Mesenteric fat pad (tissue), 1 donor: ENCODE data around the gene ABCA13. TPM values are rescaled to one million over a fixed set of nuclear protein-coding genes. Genes with fewer than 3 reads are reported as not detected.

Experiments used
- DNase-seq: peaks from one replicate; pipeline ENCODE4 v3.0.0-alpha.2; 2020; ENCODE audit warnings: low spot score
- total RNA-seq: library from RNA; stranded (reverse); fragmentation: NEBNext Ultra II Directional; extraction: Animal tissue kit (Norgen Biotek cat#: 25700); gene quantifications from one replicate; pipeline ENCODE4 v1.2.1, GENCODE V29; 2021
- donor health status: DM: yes; HTN: yes; CAD: no.

Gene ABCA13
- total RNA-seq, 1 donor from 2014 or later: 0.67 TPM

- no peak for DNase-seq
Measured at GRCh38 chr7:48427671-48428070, 256.4 kb downstream of the ABCA13 start.

GRCh38 chr7:48428091-48428684 is 256.9 kb downstream of the ABCA13 start:
- DNase-seq: no peak

- no peak for DNase-seq
Measured at GRCh38 chr7:48429117-48429516, 257.9 kb downstream of the ABCA13 start.

- DNase-seq: no peak
Measured at GRCh38 chr7:48438206-48438605, 266.9 kb downstream of the ABCA13 start.

- no peak for DNase-seq
Measured at GRCh38 chr7:48441848-48442492, 270.7 kb downstream of the ABCA13 start.

- DNase-seq: no peak
Measured at GRCh38 chr7:48443051-48443450, 271.8 kb downstream of the ABCA13 start.

- DNase-seq: no peak
Measured at GRCh38 chr7:48446721-48447120, 275.5 kb downstream of the ABCA13 start.

GRCh38 chr7:48452218-48452617 is 281.0 kb downstream of the ABCA13 start:
- DNase-seq: no peak

- DNase-seq: no peak
Measured at GRCh38 chr7:48454750-48455192, 283.5 kb downstream of the ABCA13 start.

GRCh38 chr7:48455363-48455762 is 284.1 kb downstream of the ABCA13 start:
- DNase-seq: no peak

GRCh38 chr7:48458701-48459524 is 287.7 kb downstream of the ABCA13 start:
- no peak for DNase-seq

GRCh38 chr7:48466713-48467112 is 295.5 kb downstream of the ABCA13 start:
- DNase-seq: no peak

- DNase-seq: no peak
Measured at GRCh38 chr7:48471196-48471595, 299.9 kb downstream of the ABCA13 start.

- no peak for DNase-seq
Measured at GRCh38 chr7:48472640-48473039, 301.4 kb downstream of the ABCA13 start.

- DNase-seq: no peak
Measured at GRCh38 chr7:48473205-48473865, 302.1 kb downstream of the ABCA13 start.

- DNase-seq: no peak
Measured at GRCh38 chr7:48481235-48481634, 310.0 kb downstream of the ABCA13 start.

GRCh38 chr7:48497521-48497920 is 326.3 kb downstream of the ABCA13 start:
- DNase-seq: no peak

- DNase-seq: no peak
Measured at GRCh38 chr7:48502021-48502420, 330.8 kb downstream of the ABCA13 start.

GRCh38 chr7:48505051-48505450 is 333.8 kb downstream of the ABCA13 start:
- no peak for DNase-seq

- no peak for DNase-seq
Measured at GRCh38 chr7:48505466-48505865, 334.2 kb downstream of the ABCA13 start.

GRCh38 chr7:48506569-48506968 is 335.3 kb downstream of the ABCA13 start:
- no peak for DNase-seq

- DNase-seq: no peak
Measured at GRCh38 chr7:48511080-48511479, 339.8 kb downstream of the ABCA13 start.
